Body of pancreas (tissue), 4 donors: Measurements from ENCODE around the gene DLG2.

ENCODE experiments used
- POLR2A ChIP-seq, 3 donors: fragments of 450-650 bp; IDR thresholded peaks; one replicate each; pipeline ENCODE4 v1.6.1; 2016; ENCODE audit warnings: antibody characterized with exemption in 3 of 3, mild to moderate bottlenecking in 2 of 3
- TF ChIP-seq, protein P1 (sequence below), 7 experiments: fragments of 450-650 bp in 4 of 7; fragments of 200-600 bp in 3 of 7; sonication (generic) in 3 of 7; IDR thresholded peaks; one replicate each; pipeline ENCODE4 v1.5.1; 2016 to 2019; ENCODE audit warnings: antibody characterized with exemption in 7 of 7

DNA sequence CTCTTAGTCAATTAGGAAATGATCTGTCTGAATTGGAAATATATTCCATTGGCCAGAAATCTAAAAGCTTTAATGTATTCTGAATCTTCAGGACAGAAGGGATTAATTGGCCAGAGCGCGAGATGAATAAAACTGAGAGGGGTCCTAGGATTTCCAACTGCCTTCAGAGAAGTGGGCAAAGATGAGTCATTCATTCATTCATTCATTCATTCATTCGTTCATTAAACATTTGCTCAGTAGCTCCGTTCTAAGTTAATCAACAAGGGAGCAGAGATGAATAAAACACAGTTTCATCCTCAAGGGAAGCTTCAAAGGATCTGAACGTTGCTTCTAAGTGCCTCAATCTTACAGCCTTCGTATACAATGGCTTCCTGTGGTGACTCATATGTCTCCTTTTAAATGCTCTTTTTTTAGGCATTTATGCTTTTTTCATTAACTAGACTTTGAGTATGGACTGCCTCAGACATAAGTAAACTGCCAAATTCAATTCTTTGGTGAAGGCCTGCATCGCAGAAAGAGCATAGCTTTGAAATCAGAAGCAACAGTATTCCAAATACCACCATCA lies 1803.6 kb downstream of the DLG2 start:
- TF ChIP-seq POLR2A (IDR thresholded peaks at IDR 0.05): no peak
- TF ChIP-seq, protein P1, sequence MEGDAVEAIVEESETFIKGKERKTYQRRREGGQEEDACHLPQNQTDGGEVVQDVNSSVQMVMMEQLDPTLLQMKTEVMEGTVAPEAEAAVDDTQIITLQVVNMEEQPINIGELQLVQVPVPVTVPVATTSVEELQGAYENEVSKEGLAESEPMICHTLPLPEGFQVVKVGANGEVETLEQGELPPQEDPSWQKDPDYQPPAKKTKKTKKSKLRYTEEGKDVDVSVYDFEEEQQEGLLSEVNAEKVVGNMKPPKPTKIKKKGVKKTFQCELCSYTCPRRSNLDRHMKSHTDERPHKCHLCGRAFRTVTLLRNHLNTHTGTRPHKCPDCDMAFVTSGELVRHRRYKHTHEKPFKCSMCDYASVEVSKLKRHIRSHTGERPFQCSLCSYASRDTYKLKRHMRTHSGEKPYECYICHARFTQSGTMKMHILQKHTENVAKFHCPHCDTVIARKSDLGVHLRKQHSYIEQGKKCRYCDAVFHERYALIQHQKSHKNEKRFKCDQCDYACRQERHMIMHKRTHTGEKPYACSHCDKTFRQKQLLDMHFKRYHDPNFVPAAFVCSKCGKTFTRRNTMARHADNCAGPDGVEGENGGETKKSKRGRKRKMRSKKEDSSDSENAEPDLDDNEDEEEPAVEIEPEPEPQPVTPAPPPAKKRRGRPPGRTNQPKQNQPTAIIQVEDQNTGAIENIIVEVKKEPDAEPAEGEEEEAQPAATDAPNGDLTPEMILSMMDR (IDR thresholded peaks at IDR 0.05): no peak
